Measurements from ENCODE around the gene LRRC75A. TPM values are rescaled to one million over a fixed set of nuclear protein-coding genes. Genes with fewer than 3 reads are reported as not detected.

Gene LRRC75A
- total RNA-seq, 3 donors from 2014 or later: 37.1 to 85.7 (median 52.6) TPM

DNA sequence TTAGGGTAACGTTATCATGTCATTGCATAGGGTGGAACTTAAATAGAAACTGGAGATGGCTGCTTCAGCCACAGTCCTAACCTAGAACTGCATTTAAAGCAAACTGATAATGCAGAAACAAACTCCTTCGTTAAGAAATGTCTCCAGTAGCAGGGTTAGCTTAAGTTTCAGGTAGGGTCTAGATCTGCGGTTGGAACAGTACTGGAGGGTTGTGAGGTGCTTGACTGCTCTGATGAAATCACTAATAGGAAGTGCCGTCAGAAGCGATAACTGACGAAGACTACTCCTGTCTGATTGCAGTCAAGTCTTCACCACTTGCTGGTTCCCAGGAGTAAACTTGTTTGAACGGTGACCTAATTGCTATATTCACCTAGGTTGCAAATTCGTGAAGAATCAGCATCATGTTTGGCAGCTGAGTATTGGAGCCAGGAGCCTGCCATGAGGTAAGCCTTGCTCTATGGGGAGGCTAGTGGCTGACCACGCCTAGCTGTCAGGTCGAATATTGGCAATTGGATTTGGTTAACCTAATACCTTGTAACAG, 52.1 kb downstream of the LRRC75A start:
- TF ChIP-seq, protein P1, sequence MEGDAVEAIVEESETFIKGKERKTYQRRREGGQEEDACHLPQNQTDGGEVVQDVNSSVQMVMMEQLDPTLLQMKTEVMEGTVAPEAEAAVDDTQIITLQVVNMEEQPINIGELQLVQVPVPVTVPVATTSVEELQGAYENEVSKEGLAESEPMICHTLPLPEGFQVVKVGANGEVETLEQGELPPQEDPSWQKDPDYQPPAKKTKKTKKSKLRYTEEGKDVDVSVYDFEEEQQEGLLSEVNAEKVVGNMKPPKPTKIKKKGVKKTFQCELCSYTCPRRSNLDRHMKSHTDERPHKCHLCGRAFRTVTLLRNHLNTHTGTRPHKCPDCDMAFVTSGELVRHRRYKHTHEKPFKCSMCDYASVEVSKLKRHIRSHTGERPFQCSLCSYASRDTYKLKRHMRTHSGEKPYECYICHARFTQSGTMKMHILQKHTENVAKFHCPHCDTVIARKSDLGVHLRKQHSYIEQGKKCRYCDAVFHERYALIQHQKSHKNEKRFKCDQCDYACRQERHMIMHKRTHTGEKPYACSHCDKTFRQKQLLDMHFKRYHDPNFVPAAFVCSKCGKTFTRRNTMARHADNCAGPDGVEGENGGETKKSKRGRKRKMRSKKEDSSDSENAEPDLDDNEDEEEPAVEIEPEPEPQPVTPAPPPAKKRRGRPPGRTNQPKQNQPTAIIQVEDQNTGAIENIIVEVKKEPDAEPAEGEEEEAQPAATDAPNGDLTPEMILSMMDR (IDR thresholded peaks at IDR 0.05): no peak
- DNase-seq: no peak
- Histone ChIP-seq H3K4me1 (ENCODE audit: low read depth) (peaks cover 29% of the 10 kb centered on the region), H3K36me3 (ENCODE audit: low read depth) (peaks cover 5% of the 10 kb centered on the region), H3K9me3 (no peaks in the 10 kb centered on the region), H3K4me3 (peak overlapping the region; percentile 92)
- intact Hi-C loops (cut with DNase I, micrococcal nuclease): no loop called here
- no peak for ATAC-seq

DNA sequence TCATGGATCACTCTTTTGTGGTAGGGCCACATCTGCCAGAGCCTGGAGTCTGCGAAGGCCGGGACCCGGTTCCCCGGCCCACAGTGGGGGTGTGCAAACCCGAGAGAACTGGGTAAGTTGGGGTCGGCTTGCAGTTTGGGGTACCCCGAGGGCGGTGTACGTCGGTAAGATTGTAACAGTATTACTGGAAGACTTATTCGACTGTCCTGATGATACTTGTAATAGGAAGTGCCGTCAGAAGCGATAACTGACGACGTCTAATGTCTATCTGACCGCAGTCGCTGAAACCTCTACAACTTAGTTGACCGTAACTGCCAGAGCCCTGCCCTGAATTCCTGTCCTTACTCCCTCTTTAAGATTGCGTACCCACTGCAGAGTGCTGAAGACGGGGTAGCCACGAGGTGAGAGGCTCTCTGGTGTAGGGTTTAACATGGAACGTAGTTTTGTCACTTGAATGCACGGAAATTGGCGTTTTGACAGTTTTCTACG, 52.6 kb downstream of the LRRC75A start:
- intact Hi-C loops (cut with DNase I, micrococcal nuclease): no loop called here
- no peaks in the 10 kb centered on the region for H3K9me3 ChIP-seq
- peak overlapping the region; percentile 92 for H3K4me3 ChIP-seq
- DNase-seq (peak in 1 of 3 donors; percentile 47), ATAC-seq (peak; percentile 24)
- TF ChIP-seq, protein P1 (IDR thresholded peaks at IDR 0.05): no peak
- peaks cover 29% of the 10 kb centered on the region for H3K4me1 ChIP-seq (ENCODE audit: low read depth)
- peaks cover 5% of the 10 kb centered on the region for H3K36me3 ChIP-seq (ENCODE audit: low read depth)

DNA sequence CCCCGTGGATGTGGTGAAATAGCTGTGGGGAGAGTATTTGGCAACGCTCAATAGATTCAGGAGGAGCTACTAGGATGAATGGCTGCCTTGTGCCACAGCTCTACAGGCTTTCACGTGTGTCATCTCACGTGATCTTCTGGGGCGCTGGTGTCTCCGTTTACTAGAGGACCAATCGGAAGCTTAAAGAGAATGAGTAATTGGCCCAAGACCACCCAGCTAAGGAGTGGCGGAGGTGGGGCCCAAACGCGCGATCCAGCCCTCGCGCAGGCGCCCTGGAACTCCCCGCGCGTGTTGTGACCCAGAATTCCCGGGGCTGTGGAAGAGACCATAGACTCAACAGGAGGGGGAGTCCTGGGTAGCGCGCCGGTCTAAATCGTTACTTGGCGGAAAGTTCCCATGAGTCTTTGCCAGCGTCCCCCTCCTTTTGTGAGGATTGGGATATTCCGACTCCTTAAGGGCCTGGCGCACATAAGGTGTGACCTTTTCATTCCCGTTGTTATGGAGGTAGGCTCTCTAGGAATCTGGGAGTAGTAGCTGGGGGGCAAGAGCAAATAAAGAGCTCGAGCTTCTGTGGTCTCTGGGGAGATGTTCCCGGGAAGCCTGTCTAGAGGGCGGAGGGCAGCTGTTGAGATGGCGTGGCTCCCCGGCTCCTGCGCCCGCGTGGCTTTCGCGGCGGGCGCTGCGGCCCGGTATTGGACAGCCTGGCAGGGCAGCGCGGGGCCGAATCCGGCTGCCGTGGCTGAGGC, 53.3 kb downstream of the LRRC75A start:
- Histone ChIP-seq H3K9me3 (no peaks in the 10 kb centered on the region), H3K4me3 (peak overlapping the region; percentile 92), H3K36me3 (ENCODE audit: low read depth) (peaks cover 5% of the 10 kb centered on the region), H3K4me1 (ENCODE audit: low read depth) (peaks cover 29% of the 10 kb centered on the region)
- ATAC-seq: peak; percentile 90
- intact Hi-C loops (cut with DNase I, micrococcal nuclease): no loop called here
- TF ChIP-seq, protein P1 (IDR thresholded peaks at IDR 0.05): no peak
- DNase-seq: peak; percentile 95 to 96 (median 95)

DNA sequence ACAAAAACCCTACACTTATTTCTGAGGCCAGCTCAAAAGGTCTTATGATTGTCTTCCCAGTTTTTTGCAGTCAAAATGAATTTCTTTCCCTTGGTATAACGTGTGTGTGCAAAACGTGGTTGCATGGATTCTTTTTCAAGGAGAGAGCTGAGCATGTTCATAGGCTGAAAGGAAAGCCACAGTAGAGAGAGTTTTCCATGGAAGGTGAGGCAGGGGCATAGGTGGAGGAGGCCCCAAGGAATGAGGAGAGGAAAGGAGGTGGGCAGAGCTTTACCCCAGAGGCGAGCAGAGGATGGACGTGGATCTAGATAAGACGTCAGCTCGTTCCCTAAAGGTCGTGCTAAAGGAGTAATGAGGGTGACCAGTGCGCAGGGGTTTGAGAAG, 53.8 kb downstream of the LRRC75A start:
- TF ChIP-seq, protein P1 (IDR thresholded peaks at IDR 0.05): no peak
- no peak for DNase-seq
- Histone ChIP-seq H3K9me3 (no peaks in the 10 kb centered on the region), H3K4me3 (peak overlapping the region; percentile 92), H3K36me3 (ENCODE audit: low read depth) (peaks cover 5% of the 10 kb centered on the region), H3K4me1 (ENCODE audit: low read depth) (peaks cover 29% of the 10 kb centered on the region)
- ATAC-seq: no peak
- intact Hi-C loops (cut with DNase I, micrococcal nuclease): no loop called here

DNA sequence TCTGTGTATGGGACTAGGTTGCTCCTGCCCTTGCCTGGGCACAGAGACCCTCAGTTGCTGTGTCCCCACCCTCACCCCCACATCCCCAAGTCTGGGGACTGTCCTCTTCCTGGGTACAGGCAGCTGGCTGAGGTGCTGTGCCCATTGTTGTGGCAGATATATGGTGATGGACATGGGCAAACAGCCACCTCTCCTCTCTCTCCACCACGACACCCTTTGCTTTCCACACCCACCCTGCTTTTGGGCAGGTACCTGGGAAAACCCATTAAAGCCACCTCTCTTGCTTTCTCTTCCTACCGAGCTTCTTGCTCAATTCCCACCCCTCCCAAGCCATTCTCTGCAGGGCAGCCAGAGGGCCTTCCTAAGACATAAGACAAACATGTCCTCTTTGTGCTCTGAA, 54.9 kb downstream of the LRRC75A start:
- TF ChIP-seq, protein P1 (IDR thresholded peaks at IDR 0.05): no peak
- Histone ChIP-seq H3K36me3 (ENCODE audit: low read depth) (peaks cover 5% of the 10 kb centered on the region), H3K4me1 (ENCODE audit: low read depth) (peaks cover 27% of the 10 kb centered on the region), H3K9me3 (no peaks in the 10 kb centered on the region), H3K4me3 (no peak overlapping the region)
- intact Hi-C loops (cut with DNase I, micrococcal nuclease): no loop called here
- ATAC-seq: no peak
- no peak for DNase-seq

Data from mucosa of descending colon (tissue), 3 donors.